ENCODE measurements around the gene TBXAS1. TPM values are rescaled to one million over a fixed set of nuclear protein-coding genes. Genes with fewer than 3 reads are reported as not detected.

Gene TBXAS1
- total and polyA plus RNA-seq, 2 of the 8 experiments (the other 6 are each of a cell fraction or from before 2014, with no cell fraction given), result 0.86 to 2.1 TPM

DNA sequence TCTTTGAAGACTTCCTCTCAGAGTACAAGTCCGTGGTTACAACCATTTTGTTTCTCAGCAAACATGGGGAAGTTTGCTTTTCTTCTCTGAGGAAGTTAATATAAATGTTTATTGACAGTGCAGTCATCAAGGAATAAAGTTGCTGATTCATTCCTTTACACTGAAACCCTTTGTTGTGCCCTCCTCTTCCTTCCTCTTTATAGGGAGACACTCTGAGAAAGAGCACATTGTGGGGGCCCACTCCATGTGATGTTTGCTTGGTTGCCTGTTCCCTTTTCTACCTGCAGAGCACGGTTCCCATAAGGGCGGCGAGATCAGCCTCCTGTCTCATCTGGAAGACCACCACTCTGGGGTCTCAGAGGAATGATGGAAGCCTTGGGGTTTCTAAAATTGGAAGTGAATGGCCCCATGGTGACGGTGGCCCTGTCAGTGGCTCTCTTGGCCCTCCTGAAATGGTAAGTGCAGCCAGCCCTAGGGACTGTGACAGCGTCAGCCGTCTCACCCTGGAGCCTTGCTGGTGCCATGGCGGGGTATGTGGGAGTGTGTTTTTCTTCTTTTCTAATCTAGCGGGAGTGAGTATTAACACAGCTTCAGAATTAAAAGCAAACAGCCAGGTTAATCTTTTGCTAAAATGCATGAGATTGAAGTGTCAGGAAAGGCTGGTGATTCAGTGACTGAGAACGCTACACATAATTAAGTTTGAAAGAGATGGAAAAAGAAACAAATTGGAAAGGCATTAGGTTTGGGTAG, at the start of gene TBXAS1 (continued):
- no peak for TF ChIP-seq ATF2 (IDR thresholded peaks at IDR 0.05; ENCODE audit: low read length)
- no peak for TF ChIP-seq BACH1 (IDR thresholded peaks at IDR 0.05; ENCODE audit: low read length)
- TF ChIP-seq EGR1 (IDR thresholded peaks at IDR 0.05; ENCODE audit: borderline replicate concordance, low read depth, low read length), result no peak
- TF ChIP-seq SIRT6 (IDR thresholded peaks at IDR 0.05; ENCODE audit: low read length), result no peak
- TF ChIP-seq ZNF274 (IDR thresholded peaks at IDR 0.05; ENCODE audit: borderline replicate concordance, extremely low read depth, low read length), result no peak
- TF ChIP-seq SP2 (IDR thresholded peaks at IDR 0.05; ENCODE audit: low read length), result no peak
- no peak for TF ChIP-seq RFX5 (IDR thresholded peaks at IDR 0.05; ENCODE audit: borderline replicate concordance, low read depth, low read length)
- no peak for TF ChIP-seq NRF1 (IDR thresholded peaks at IDR 0.05; ENCODE audit: low read depth, low read length)
- no peak for TF ChIP-seq HDAC2 (IDR thresholded peaks at IDR 0.05; ENCODE audit: borderline replicate concordance in 1 of 2, low read depth in 2 of 2, low read length in 2 of 2)

Measured in H1 (cell line).